ENCODE data around the gene ZCCHC13.

DNA sequence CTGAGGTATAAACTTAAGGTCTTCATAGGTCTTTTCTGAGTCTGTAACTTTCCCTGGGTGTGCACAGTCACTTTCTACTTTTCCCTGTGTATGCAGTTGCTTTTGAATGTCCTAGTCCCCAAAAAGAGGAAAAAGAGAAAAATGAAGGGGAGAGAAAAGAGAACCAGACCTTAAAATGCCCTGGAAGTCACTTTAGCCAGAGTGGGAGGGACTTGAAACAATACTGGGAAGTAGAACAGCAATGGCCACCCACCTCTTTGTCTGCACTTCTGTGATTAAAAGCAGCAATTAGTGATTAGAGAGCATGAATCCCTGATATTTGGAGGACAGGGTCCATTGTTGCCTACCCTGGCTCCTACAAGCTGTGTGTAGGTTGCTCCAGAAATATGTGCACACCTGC lies 36.1 kb downstream of the ZCCHC13 start:
- TF ChIP-seq ESRRA (CRISPR knock-in tag; IDR thresholded peaks at IDR 0.05; ENCODE audit: low read depth): no peak
- no peak for TF ChIP-seq ATM (IDR thresholded peaks at IDR 0.05; ENCODE audit: borderline replicate concordance)
- TF ChIP-seq ZNF891 (CRISPR knock-in tag; IDR thresholded peaks at IDR 0.05): no peak
- no peak for TF ChIP-seq RXRA (CRISPR knock-in tag; IDR thresholded peaks at IDR 0.05)
- TF ChIP-seq, protein P1, sequence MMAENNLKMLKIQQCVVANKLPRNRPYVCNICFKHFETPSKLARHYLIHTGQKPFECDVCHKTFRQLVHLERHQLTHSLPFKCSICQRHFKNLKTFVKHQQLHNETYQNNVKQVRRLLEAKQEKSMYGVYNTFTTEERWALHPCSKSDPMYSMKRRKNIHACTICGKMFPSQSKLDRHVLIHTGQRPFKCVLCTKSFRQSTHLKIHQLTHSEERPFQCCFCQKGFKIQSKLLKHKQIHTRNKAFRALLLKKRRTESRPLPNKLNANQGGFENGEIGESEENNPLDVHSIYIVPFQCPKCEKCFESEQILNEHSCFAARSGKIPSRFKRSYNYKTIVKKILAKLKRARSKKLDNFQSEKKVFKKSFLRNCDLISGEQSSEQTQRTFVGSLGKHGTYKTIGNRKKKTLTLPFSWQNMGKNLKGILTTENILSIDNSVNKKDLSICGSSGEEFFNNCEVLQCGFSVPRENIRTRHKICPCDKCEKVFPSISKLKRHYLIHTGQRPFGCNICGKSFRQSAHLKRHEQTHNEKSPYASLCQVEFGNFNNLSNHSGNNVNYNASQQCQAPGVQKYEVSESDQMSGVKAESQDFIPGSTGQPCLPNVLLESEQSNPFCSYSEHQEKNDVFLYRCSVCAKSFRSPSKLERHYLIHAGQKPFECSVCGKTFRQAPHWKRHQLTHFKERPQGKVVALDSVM (CRISPR knock-in tag; IDR thresholded peaks at IDR 0.05): no peak
- no peak for TF ChIP-seq ZBTB7A (CRISPR knock-in tag; IDR thresholded peaks at IDR 0.05)
- TF ChIP-seq GTF2F1 (IDR thresholded peaks at IDR 0.05; ENCODE audit: low read length): no peak
- TF ChIP-seq, protein P2, sequence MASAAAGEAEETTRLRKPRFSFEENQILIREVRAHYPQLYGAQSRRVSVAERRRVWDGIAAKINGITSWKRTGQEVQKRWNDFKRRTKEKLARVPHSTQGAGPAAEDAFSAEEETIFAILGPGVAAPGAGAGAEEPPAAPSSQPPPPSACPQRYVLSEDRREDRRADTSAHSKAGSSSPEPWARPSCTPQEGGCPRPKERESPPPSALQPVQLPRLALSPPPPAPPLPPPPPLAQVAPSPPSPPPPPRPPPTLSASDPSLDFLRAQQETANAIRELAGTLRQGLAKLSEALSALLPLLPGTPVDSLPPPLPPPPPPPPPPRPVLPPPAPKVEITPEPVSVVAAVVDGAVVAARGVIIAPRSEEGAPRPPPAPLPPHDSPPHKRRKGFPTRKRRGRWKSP (CRISPR knock-in tag; IDR thresholded peaks at IDR 0.05): no peak
- TF ChIP-seq RBM39 (IDR thresholded peaks at IDR 0.05; ENCODE audit: low read depth, low read length, poor library complexity, severe bottlenecking): no peak
- no peak for TF ChIP-seq PHB2 (IDR thresholded peaks at IDR 0.05; ENCODE audit: partially characterized antibody)
- TF ChIP-seq, protein P3, sequence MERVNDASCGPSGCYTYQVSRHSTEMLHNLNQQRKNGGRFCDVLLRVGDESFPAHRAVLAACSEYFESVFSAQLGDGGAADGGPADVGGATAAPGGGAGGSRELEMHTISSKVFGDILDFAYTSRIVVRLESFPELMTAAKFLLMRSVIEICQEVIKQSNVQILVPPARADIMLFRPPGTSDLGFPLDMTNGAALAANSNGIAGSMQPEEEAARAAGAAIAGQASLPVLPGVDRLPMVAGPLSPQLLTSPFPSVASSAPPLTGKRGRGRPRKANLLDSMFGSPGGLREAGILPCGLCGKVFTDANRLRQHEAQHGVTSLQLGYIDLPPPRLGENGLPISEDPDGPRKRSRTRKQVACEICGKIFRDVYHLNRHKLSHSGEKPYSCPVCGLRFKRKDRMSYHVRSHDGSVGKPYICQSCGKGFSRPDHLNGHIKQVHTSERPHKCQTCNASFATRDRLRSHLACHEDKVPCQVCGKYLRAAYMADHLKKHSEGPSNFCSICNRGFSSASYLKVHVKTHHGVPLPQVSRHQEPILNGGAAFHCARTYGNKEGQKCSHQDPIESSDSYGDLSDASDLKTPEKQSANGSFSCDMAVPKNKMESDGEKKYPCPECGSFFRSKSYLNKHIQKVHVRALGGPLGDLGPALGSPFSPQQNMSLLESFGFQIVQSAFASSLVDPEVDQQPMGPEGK (CRISPR knock-in tag; IDR thresholded peaks at IDR 0.05): no peak
